CD14-positive monocyte (primary cell): Measurements from ENCODE around the gene SYNE1. TPM values are rescaled to one million over a fixed set of nuclear protein-coding genes. Genes with fewer than 3 reads are reported as not detected.

Experiments
- DNase-seq, 3 donors: peaks; one replicate each; pipeline ENCODE4 v3.0.0-alpha.2; 2011 to 2022
- H2AFZ ChIP-seq: 2 replicates; pipeline ENCODE4 v1.6.0; 2012; ENCODE audit warnings: mild to moderate bottlenecking, low read depth, low read length, inconsistent platforms; ENCODE audit not compliant: insufficient read depth, poor library complexity, severe bottlenecking
- H3K27ac ChIP-seq, 2 donors: 1 replicate in 1 of 2; 2 replicates in 1 of 2; pipeline ENCODE4 v1.5.1; 2012 to 2013; ENCODE audit warnings: low read length in 2 of 2, control low read depth in 1 of 2, inconsistent platforms in 1 of 2, low read depth in 1 of 2, mild to moderate bottlenecking in 1 of 2
- H3K27me3 ChIP-seq, 2 donors: one replicate each; pipeline versions ENCODE4 v1.6.0 to v1.6.1; 2011 to 2013; ENCODE audit warnings: low read length in 2 of 2; ENCODE audit not compliant: control insufficient read depth in 2 of 2, insufficient read depth in 2 of 2
- H3K36me3 ChIP-seq, 2 donors: replicated peaks in 1 of 2; 1 replicate in 1 of 2; 2 replicates in 1 of 2; pipeline versions ENCODE4 v1.5.1 to v1.6.1; 2012 to 2013; ENCODE audit warnings: low read length in 2 of 2, control low read depth in 1 of 2, inconsistent platforms in 1 of 2, mild to moderate bottlenecking in 1 of 2; ENCODE audit not compliant: insufficient read depth in 2 of 2, control insufficient read depth in 1 of 2
- H3K4me1 ChIP-seq, 2 donors: 1 replicate in 1 of 2; 2 replicates in 1 of 2; pipeline versions ENCODE4 v1.5.1 to v1.6.1; 2012 to 2013; ENCODE audit warnings: low read length in 2 of 2, control low read depth in 1 of 2, inconsistent platforms in 1 of 2, mild to moderate bottlenecking in 1 of 2, moderate library complexity in 1 of 2; ENCODE audit not compliant: insufficient read depth in 2 of 2, control insufficient read depth in 1 of 2
- H3K4me2 ChIP-seq: replicated peaks from 2 replicates; pipeline ENCODE3; 2012; ENCODE audit warnings: low read length, moderate library complexity, mild to moderate bottlenecking; ENCODE audit not compliant: poor library complexity, severe bottlenecking; ENCODE audit errors: extremely low read depth
- H3K4me3 ChIP-seq, 3 experiments: fragments of 200-600 bp in 1 of 3; sonication (generic) in 1 of 3; replicated peaks in 1 of 3; 1 replicate in 2 of 3; 2 replicates in 1 of 3; pipeline ENCODE4 v1.5.1; 2011 to 2013; ENCODE audit warnings: low read length in 3 of 3, mild to moderate bottlenecking in 3 of 3, control low read depth in 2 of 3, low read depth in 2 of 3, inconsistent platforms in 1 of 3, moderate library complexity in 1 of 3
- H3K79me2 ChIP-seq: 2 replicates; pipeline ENCODE4 v1.6.0; 2012; ENCODE audit warnings: mild to moderate bottlenecking, control low read depth, inconsistent platforms, low read length, moderate library complexity; ENCODE audit not compliant: insufficient read depth
- H3K9ac ChIP-seq: 2 replicates; pipeline ENCODE4 v1.6.0; 2017; ENCODE audit warnings: low read length, mild to moderate bottlenecking; ENCODE audit not compliant: insufficient read depth, poor library complexity, severe bottlenecking
- H3K9me3 ChIP-seq, 2 donors: replicated peaks in 1 of 2; 1 replicate in 1 of 2; 2 replicates in 1 of 2; pipeline versions ENCODE4 v1.5.1 to v1.6.1; 2012 to 2013; ENCODE audit warnings: low read length in 2 of 2, control low read depth in 1 of 2; ENCODE audit not compliant: control insufficient read depth in 1 of 2, insufficient read depth in 1 of 2
- H4K20me1 ChIP-seq: 2 replicates; pipeline ENCODE4 v1.6.0; 2012; ENCODE audit warnings: mild to moderate bottlenecking, low read length, control low read depth, moderate library complexity; ENCODE audit not compliant: insufficient read depth
- H3K27ac Mint-ChIP-seq, 7 donors: one replicate each; pipeline ENCODE4 v1.8.0; 2020; ENCODE audit warnings: mild to moderate bottlenecking in 7 of 7, mixed read lengths in 7 of 7, moderate library complexity in 6 of 7, inconsistent platforms in 2 of 7
- H3K27me3 Mint-ChIP-seq, 3 donors: one replicate each; pipeline ENCODE4 v1.8.0; 2021 to 2022; ENCODE audit warnings: low read depth in 3 of 3, mild to moderate bottlenecking in 3 of 3, mixed read lengths in 3 of 3, moderate library complexity in 3 of 3, inconsistent platforms in 1 of 3
- H3K36me3 Mint-ChIP-seq, 2 donors: one replicate each; pipeline ENCODE4 v1.8.0; 2020; ENCODE audit warnings: mixed read lengths in 2 of 2, inconsistent platforms in 1 of 2, mild to moderate bottlenecking in 1 of 2
- H3K4me1 Mint-ChIP-seq: one replicate; pipeline ENCODE4 v1.8.0; 2020; ENCODE audit warnings: mild to moderate bottlenecking, mixed read lengths
- H3K4me3 Mint-ChIP-seq, 2 donors: one replicate each; pipeline ENCODE4 v1.8.0; 2020; ENCODE audit warnings: mild to moderate bottlenecking in 2 of 2, mixed read lengths in 2 of 2, moderate library complexity in 1 of 2
- H3K9me3 Mint-ChIP-seq, 7 donors: one replicate each; pipeline ENCODE4 v1.8.0; 2020 to 2022; ENCODE audit warnings: mixed read lengths in 7 of 7, mild to moderate bottlenecking in 6 of 7, moderate library complexity in 6 of 7, inconsistent platforms in 2 of 7
- CTCF ChIP-seq: fragments of 200-600 bp; IDR thresholded peaks from one replicate; pipeline ENCODE4 v1.8.0; 2022; ENCODE audit warnings: antibody characterized with exemption, mild to moderate bottlenecking
- WGBS: methylation state at CpG from one replicate; pipeline ENCODE4 v1.1.5; 2013; ENCODE audit warnings: missing lambda C conversion rate; ENCODE audit not compliant: insufficient coverage; 5-methylcytosine and 5-hydroxymethylcytosine counted together
- intact Hi-C, 2 donors: fragments of 100-400 bp; cut with micrococcal nuclease; formaldehyde crosslinking; loops; one replicate each; pipeline versions ENCODE4 v1.15.0 to v1.15.1; 2023
- polyA plus RNA-seq, 3 donors: library from polyadenylated mRNA; depleted of rRNA in 1 of 3; unstranded in 2 of 3; stranded (reverse) in 1 of 3; fragments of 300-500 nt in 2 of 3; fragments of >200 nt in 1 of 3; fragmentation: Illumina TruSeq in 2 of 3; gene quantifications; 1 replicate in 2 of 3; 2 replicates in 1 of 3; pipeline ENCODE4 v1.2.3, GENCODE V29; 2012 to 2021

Gene SYNE1
- polyA plus RNA-seq, 3 donors: 3.7 to 24.5 (median 8.1) TPM

DNA sequence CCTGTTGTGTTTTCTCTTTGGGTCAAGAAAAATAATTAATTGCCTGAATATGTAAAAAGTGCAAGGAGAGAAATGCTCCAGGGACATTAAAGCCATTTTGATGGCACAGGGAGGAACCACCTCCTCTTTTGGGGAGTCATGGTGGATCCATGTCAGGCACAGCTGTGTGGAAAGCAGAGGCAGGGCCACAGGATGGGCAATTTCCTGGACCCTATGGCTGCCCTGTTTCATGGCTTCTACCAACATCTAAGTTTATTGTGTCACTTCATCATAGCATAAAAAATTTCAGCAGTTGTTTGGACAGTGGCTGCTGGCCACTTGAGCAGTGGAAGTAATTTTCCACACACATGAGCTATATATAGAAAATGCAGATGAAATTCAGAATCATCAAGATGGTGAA is 238.2 kb downstream of the SYNE1 start:
- Mint-ChIP-seq H3K4me1 (no peaks in the 10 kb centered on the region), H3K9me3 (peaks cover 0 to 9% (median 0%) of the 10 kb centered on the region in 7 donors)
- DNase-seq: no peak

DNA sequence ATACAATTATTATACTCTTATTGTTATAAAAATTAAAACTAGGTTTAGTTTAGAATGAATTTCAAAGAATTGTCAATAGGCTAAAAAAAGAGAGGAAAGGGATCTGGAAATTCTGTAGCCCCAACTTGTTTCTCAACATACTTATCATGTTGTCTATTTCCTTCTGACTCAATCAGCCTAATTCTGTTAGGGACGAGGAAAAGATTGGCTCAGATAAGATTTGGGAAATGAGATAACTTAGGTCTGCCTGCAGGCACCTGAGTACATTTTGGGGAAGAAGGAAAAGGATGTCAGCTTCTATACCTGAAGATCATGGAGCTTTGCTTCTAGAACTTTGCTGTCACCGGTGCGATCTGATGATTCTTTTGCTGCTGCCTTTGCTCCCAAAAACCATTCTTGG is 238.8 kb downstream of the SYNE1 start:
- no peak overlapping the region for H3K4me3 Mint-ChIP-seq
- peaks cover 35% of the 10 kb centered on the region in 2 donors for H3K36me3 Mint-ChIP-seq
- Histone ChIP-seq H3K4me2 (no peak overlapping the region), H3K4me1 (no peaks in the 10 kb centered on the region), H2AFZ (no peak overlapping the region), H3K9me3 (no peaks in the 10 kb centered on the region), H3K27ac (no peak overlapping the region), H3K79me2 (no peaks in the 10 kb centered on the region), H3K9ac (no peak overlapping the region), H3K4me3 (no peak overlapping the region), H4K20me1 (no peaks in the 10 kb centered on the region), H3K27me3 (no peaks in the 10 kb centered on the region), H3K36me3 (peaks cover 0 to 33% of the 10 kb centered on the region in 2 donors)
- intact Hi-C loops: no loop called here
- no CpG with 5 or more reads among the region's 3 CpGs for WGBS
- H3K4me1 Mint-ChIP-seq: no peaks in the 10 kb centered on the region
- no peak overlapping the region for H3K27ac Mint-ChIP-seq
- H3K27me3 Mint-ChIP-seq: peaks cover 0 to 3% (median 2%) of the 10 kb centered on the region in 3 donors
- peaks cover 0 to 9% (median 1%) of the 10 kb centered on the region in 7 donors for H3K9me3 Mint-ChIP-seq
- no peak for DNase-seq
- no peak for TF ChIP-seq CTCF

More for the DNA sequence above, 238.2 kb downstream of the SYNE1 start:
- Histone ChIP-seq H4K20me1 (no peaks in the 10 kb centered on the region), H3K79me2 (no peaks in the 10 kb centered on the region), H3K27me3 (no peaks in the 10 kb centered on the region), H3K4me3 (no peak overlapping the region), H2AFZ (no peak overlapping the region), H3K4me1 (no peaks in the 10 kb centered on the region), H3K27ac (no peak overlapping the region), H3K4me2 (no peak overlapping the region), H3K9me3 (no peaks in the 10 kb centered on the region), H3K9ac (no peak overlapping the region), H3K36me3 (peaks cover 0 to 33% of the 10 kb centered on the region in 2 donors)
- TF ChIP-seq CTCF: no peak
- Mint-ChIP-seq H3K27me3 (peaks cover 0 to 2% (median 2%) of the 10 kb centered on the region in 3 donors), H3K27ac (no peak overlapping the region), H3K36me3 (peaks cover 35% of the 10 kb centered on the region in 2 donors), H3K4me3 (no peak overlapping the region)
- intact Hi-C loops: no loop called here
